Ammon's horn (tissue), 1 donor: ENCODE data around the gene CDV3.
"Not testable (repeated sequence)": the region's sequence is repeated elsewhere in the genome, so short reads cannot be mapped to it uniquely, and the experiment has no call there.

ENCODE experiments used
- DNase-seq: peaks from one replicate; pipeline ENCODE4 v3.0.0-alpha.2; 2016; ENCODE audit warnings: low spot score

Gene CDV3, protein sequence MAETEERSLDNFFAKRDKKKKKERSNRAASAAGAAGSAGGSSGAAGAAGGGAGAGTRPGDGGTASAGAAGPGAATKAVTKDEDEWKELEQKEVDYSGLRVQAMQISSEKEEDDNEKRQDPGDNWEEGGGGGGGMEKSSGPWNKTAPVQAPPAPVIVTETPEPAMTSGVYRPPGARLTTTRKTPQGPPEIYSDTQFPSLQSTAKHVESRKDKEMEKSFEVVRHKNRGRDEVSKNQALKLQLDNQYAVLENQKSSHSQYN

DNA sequence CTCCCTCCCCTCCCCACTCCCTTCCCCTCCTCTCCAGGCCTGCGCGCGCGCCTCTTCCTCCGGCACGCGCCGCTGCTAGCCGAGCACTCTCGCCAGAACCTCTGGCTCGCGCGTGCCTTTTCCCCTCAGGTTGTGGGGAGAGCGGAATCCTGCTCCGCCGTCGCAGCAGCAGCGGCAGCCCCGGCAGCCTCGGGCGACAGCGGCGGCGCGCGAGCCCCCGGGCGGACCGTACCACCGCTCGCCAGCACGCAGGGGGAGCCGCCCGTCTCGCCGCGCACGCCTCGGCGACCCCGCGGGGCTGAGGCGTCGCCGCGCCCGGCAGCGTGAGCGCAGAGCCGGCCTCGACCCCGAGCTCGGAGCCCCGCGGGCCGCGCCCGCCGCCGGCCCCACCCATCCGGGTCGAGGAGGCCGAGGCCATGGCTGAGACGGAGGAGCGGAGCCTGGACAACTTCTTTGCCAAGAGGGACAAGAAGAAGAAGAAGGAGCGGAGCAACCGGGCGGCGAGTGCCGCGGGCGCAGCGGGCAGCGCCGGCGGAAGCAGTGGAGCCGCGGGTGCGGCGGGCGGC lies at the start of gene CDV3:
Gene CDV3, plus strand, starts transcription at position 58 of the 566 bp plus-strand sequence. Its CDS starts 359 bp downstream, at position 417.
- no peak for DNase-seq

GRCh38 chr3:133523758-133524157 lies 49.7 kb upstream of the CDV3 start:
- DNase-seq: not testable (repeated sequence)

DNA sequence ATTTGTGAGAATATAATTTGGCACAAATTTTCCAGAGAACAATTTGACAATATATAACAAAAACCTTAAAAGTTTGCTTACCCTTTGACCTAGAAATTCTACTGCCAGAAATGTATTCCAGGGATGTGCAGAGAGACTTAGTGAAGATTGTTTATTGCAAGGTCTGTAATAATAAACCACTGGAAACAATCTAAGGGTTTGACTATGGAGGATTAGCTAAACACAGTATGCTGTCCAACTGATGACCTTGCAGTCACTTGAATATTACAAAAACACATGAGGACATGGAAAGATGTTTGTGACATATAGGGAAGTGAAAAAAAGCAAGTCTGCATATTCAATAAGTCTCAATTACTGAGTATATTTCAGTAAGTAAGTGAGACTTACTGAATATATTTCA lies 48.1 kb upstream of the CDV3 start:
- no peak for DNase-seq

GRCh38 chr3:133527081-133527715 lies 46.3 kb upstream of the CDV3 start:
- no peak for DNase-seq

GRCh38 chr3:133529809-133530208 lies 43.7 kb upstream of the CDV3 start:
- no peak for DNase-seq

DNA sequence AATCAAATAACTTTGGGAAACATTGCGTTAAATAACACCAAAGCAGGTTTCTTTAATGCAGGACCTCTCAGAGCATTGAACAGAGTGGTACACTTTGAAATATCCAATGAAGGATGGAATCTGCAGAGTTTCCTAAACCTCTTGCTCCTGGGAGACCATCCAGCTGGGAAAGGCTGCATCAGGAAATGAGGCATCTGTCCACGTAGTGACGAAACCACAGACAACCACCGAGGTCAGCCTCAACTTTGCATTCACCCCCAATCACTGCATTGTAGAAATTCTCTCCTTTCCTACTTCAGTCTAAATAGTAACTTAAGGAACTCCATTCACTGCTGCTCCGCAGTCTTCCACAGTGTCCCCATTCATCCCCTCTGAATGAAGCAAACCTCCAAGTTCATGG lies 41.5 kb upstream of the CDV3 start:
- no peak for DNase-seq

- no peak for DNase-seq
Observed at GRCh38 chr3:133532951-133533350, 40.5 kb upstream of the CDV3 start.

DNA sequence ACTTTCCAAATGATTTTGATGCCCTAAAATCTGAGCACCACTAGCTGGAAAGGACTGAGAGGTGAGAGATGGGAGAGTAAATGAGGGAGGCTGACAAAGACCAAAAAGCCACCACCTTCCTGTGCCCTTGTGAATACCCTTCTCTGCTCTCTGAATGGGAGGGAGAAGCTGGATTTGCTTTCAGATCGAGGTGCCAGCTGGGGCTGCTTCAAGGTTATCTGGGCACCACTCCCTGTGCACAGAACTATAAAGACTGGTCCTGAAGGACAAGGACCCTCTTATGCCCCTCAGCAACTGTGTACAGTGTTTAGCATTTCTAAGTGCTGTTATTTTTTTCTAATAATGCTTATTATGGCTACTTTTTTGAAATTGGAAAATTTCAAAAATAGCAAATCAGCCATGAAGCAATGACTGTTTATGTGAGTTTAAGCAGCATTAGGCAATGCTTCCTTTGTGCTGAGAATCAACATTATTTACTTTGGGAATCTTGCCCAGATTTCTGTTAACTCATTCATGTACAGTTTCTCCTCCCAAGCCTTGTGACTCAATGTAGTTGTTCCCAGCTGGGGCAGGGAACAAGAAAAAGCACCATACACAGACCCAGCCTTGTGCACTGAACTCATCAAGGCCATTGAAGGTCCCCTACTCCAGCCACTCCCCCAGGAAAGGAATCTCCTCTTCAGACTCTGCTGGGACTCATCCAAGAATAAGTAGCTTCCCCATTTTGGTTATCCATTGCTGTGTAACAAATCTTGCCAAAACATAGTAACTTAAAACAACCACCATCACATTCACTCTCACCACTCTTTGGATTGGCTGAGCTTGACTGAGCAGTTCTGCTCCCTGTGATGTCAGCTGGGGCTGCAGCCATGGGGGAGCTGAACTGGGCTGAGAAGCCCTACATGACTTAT lies 37.3 kb upstream of the CDV3 start:
- peak; percentile 11 for DNase-seq

GRCh38 chr3:133537131-133537530 lies 36.4 kb upstream of the CDV3 start:
- DNase-seq: not testable (repeated sequence)

- DNase-seq: no peak
Observed at GRCh38 chr3:133538154-133538553, 35.3 kb upstream of the CDV3 start.

DNA sequence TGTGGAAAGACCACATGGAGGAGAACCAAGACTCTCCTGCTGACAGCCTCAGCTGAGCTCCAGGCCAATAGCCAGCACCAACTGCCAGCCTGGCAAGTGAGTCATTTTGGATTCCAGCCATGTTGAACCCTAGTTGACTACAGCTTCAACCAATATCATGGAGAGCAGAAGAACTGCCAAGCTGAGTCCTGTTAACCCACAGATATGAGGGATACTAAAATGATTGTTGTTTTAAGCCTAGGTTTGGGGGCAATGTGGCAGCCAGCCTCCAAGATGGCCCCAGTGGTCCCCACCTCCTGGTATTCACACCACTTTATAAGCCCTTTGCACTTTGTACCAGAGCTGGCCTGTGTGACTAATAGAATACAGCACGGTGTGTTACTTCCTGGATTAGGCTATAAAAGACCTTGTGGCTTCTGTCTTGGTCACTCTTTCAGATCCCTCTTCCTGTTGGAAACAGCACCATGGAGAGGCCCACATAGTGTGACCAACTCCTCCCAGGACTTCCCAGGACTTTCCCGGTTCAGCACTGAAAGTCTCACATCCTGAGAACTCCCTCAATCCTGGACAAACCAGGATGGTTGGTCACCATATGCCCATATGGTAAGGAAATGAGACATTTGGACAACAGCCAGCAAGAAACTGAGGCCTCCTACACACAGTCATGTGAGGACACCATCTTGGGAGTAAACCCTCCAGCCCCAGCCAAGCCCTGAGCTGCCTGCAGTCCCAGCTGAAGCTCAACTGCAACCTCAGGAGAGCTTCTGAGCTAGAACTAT lies 32.4 kb upstream of the CDV3 start:
- DNase-seq: no peak

- DNase-seq: no peak
Observed at GRCh38 chr3:133542871-133543270, 30.6 kb upstream of the CDV3 start.

- not testable (repeated sequence) for DNase-seq
Observed at GRCh38 chr3:133544983-133545382, 28.5 kb upstream of the CDV3 start.

GRCh38 chr3:133547432-133548041 lies 25.9 kb upstream of the CDV3 start:
- no peak for DNase-seq

- no peak for DNase-seq
Observed at GRCh38 chr3:133548090-133548489, 25.4 kb upstream of the CDV3 start.

DNA sequence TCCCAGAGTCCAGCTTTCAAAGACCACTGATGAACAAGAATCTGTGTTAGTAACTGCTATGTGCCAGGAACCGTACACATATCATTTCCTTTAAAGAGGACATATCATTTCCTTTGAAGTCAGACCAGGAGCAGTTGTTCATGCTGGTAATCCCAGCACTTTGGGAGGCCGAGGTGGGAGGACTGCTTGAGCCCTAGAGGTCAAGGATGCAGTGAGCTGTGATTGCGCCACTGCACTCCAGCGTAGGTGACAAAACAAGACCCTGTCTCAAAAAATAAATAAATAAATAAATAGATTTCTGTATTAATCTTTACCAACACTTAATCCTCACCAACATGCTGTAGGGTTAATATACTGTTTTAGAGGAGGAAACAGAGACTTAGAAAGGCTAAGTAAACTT lies 23.9 kb upstream of the CDV3 start:
- DNase-seq: no peak

DNA sequence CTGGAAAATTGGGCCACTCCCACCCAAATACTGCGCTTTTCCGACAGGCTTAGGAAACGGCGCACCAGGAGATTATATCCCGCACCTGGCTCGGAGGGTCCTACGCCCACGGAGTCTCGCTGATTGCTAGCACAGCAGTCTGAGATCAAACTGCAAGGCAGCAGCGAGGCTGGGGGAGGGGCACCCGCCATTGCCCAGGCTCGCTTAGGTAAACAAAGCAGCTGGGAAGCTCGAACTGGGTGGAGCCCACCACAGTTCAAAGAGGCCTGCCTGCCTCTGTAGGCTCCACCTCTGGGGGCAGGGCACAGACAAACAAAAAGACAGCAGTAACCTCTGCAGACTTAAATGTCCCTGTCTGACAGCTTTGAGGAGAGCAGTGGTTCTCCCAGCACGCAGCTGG lies 21.9 kb upstream of the CDV3 start:
- not testable (repeated sequence) for DNase-seq

DNA sequence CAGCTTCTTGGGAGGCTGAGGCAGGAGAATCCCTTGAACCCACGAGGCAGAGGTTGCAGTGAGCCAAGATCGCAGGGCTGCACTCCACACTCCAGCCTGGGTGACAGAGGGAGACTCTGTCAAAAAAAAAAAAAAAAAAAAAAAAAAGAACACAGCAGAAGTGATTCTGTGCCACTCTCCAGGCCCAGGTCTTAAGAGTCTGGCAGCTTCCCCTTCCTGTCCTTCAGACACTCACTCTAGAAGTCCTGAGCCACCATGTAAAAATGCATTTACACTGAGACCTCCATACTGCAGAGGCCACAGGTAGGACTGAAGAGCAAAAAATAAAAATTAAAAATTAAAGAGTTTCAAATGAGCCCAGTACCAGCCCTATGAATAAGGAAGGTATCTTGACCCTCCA lies 11.8 kb upstream of the CDV3 start:
- DNase-seq: no peak

DNA sequence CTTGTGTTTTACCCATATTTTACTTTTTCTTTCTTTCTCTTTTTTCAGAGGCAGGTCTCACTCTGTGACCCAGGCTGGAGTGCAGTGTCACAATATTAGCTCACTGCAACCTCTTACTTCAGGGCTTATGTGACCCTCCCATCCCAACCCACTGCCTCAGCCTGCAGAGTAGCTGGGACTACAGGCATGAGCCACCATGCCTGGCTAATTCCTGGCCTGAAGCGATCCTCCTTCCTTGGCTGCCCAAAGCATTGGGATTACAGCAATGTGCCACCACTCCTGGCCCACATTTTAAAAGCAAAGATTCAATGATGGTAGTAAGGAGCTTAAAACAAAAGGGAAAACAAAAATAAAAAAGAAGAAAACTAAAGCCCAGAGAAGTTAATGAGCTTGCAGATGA lies 11.1 kb upstream of the CDV3 start:
- no peak for DNase-seq

- DNase-seq: no peak
Observed at GRCh38 chr3:133563186-133563591, 10.3 kb upstream of the CDV3 start.

GRCh38 chr3:133563816-133564215 lies 9.7 kb upstream of the CDV3 start:
- no peak for DNase-seq
